ENCODE measurements around the gene ECE1. TPM values are rescaled to one million over a fixed set of nuclear protein-coding genes. Genes with fewer than 3 reads are reported as not detected.
"Not testable (repeated sequence)": the region's sequence is repeated elsewhere in the genome, so short reads cannot be mapped to it uniquely, and the experiment has no call there.

ECE1 gene
- total RNA-seq, 3 donors from 2014 or later: 121 to 168 (median 149) TPM

- not testable (repeated sequence) for ATAC-seq; DNase-seq; H3K27me3 Mint-ChIP-seq (ENCODE audit: low read depth); H3K9me3 Mint-ChIP-seq; H3K4me3 Mint-ChIP-seq
- H3K4me1 Mint-ChIP-seq (ENCODE audit: low read depth): peaks cover 51% of the 10 kb centered on the region
- H3K36me3 Mint-ChIP-seq (ENCODE audit: insufficient read depth): peaks cover 24% of the 10 kb centered on the region
These were observed 8.2 kb downstream of the ECE1 start for GRCh38 chr1:21282020-21282419.

- DNase-seq (no peak), ATAC-seq (no peak)
- H3K9me3 Mint-ChIP-seq: no peaks in the 10 kb centered on the region
- no peaks in the 10 kb centered on the region for H3K27me3 Mint-ChIP-seq (ENCODE audit: low read depth)
- peaks cover 22% of the 10 kb centered on the region for H3K36me3 Mint-ChIP-seq (ENCODE audit: insufficient read depth)
- H3K4me3 Mint-ChIP-seq: peak overlapping the region; percentile 68
- H3K4me1 Mint-ChIP-seq (ENCODE audit: low read depth): peaks cover 52% of the 10 kb centered on the region
These were observed 9.8 kb downstream of the ECE1 start for GRCh38 chr1:21280482-21280881.

GRCh38 chr1:21280011-21280471, 10.2 kb downstream of the ECE1 start:
- peaks cover 19% of the 10 kb centered on the region for H3K36me3 Mint-ChIP-seq (ENCODE audit: insufficient read depth)
- DNase-seq: no peak
- ATAC-seq: peak in 1 of 2 donors; percentile 48
- no peaks in the 10 kb centered on the region for H3K27me3 Mint-ChIP-seq (ENCODE audit: low read depth)
- H3K9me3 Mint-ChIP-seq: no peaks in the 10 kb centered on the region
- peaks cover 52% of the 10 kb centered on the region for H3K4me1 Mint-ChIP-seq (ENCODE audit: low read depth)
- H3K4me3 Mint-ChIP-seq: peak overlapping the region; percentile 68

- no peaks in the 10 kb centered on the region for H3K27me3 Mint-ChIP-seq (ENCODE audit: low read depth)
- ATAC-seq: no peak
- peaks cover 54% of the 10 kb centered on the region for H3K4me1 Mint-ChIP-seq (ENCODE audit: low read depth)
- peak overlapping the region; percentile 68 for H3K4me3 Mint-ChIP-seq
- H3K36me3 Mint-ChIP-seq (ENCODE audit: insufficient read depth): peaks cover 23% of the 10 kb centered on the region
- H3K9me3 Mint-ChIP-seq: no peaks in the 10 kb centered on the region
- DNase-seq: no peak
These were observed 11.1 kb downstream of the ECE1 start for GRCh38 chr1:21278860-21279845.

GRCh38 chr1:21278208-21278859, 11.9 kb downstream of the ECE1 start:
- Mint-ChIP-seq H3K4me1 (ENCODE audit: low read depth) (peaks cover 50% of the 10 kb centered on the region), H3K4me3 (no peak overlapping the region), H3K36me3 (ENCODE audit: insufficient read depth) (peaks cover 23% of the 10 kb centered on the region), H3K27me3 (ENCODE audit: low read depth) (no peaks in the 10 kb centered on the region), H3K9me3 (no peaks in the 10 kb centered on the region)
- DNase-seq (no peak), ATAC-seq (no peak)

GRCh38 chr1:21277180-21277579, 13.1 kb downstream of the ECE1 start:
- no peak overlapping the region for H3K4me3 Mint-ChIP-seq
- peaks cover 25% of the 10 kb centered on the region for H3K36me3 Mint-ChIP-seq (ENCODE audit: insufficient read depth)
- peaks cover 50% of the 10 kb centered on the region for H3K4me1 Mint-ChIP-seq (ENCODE audit: low read depth)
- DNase-seq (no peak), ATAC-seq (no peak)
- H3K27me3 Mint-ChIP-seq (ENCODE audit: low read depth): no peaks in the 10 kb centered on the region
- H3K9me3 Mint-ChIP-seq: no peaks in the 10 kb centered on the region

- Mint-ChIP-seq H3K4me1 (ENCODE audit: low read depth) (peaks cover 28% of the 10 kb centered on the region), H3K9me3 (no peaks in the 10 kb centered on the region), H3K4me3 (no peak overlapping the region), H3K36me3 (ENCODE audit: insufficient read depth) (peaks cover 46% of the 10 kb centered on the region), H3K27me3 (ENCODE audit: low read depth) (no peaks in the 10 kb centered on the region)
- no peak for DNase-seq
- ATAC-seq: no peak
These were observed 17.7 kb downstream of the ECE1 start for GRCh38 chr1:21272540-21272939.

GRCh38 chr1:21271550-21271949, 18.7 kb downstream of the ECE1 start:
- no peak for ATAC-seq
- no peak for DNase-seq
- peaks cover 50% of the 10 kb centered on the region for H3K36me3 Mint-ChIP-seq (ENCODE audit: insufficient read depth)
- no peaks in the 10 kb centered on the region for H3K27me3 Mint-ChIP-seq (ENCODE audit: low read depth)
- peaks cover 24% of the 10 kb centered on the region for H3K4me1 Mint-ChIP-seq (ENCODE audit: low read depth)
- no peak overlapping the region for H3K4me3 Mint-ChIP-seq
- no peaks in the 10 kb centered on the region for H3K9me3 Mint-ChIP-seq

GRCh38 chr1:21270086-21270689, 20.1 kb downstream of the ECE1 start:
- Mint-ChIP-seq H3K9me3 (no peaks in the 10 kb centered on the region), H3K4me3 (peak overlapping the region; percentile 13), H3K36me3 (ENCODE audit: insufficient read depth) (peaks cover 50% of the 10 kb centered on the region), H3K4me1 (ENCODE audit: low read depth) (peaks cover 21% of the 10 kb centered on the region), H3K27me3 (ENCODE audit: low read depth) (no peaks in the 10 kb centered on the region)
- DNase-seq (peak; percentile 83), ATAC-seq (peak; percentile 83 to 84)

GRCh38 chr1:21269461-21270085, 20.7 kb downstream of the ECE1 start:
- Mint-ChIP-seq H3K4me1 (ENCODE audit: low read depth) (peaks cover 17% of the 10 kb centered on the region), H3K9me3 (no peaks in the 10 kb centered on the region), H3K4me3 (no peak overlapping the region), H3K27me3 (ENCODE audit: low read depth) (no peaks in the 10 kb centered on the region), H3K36me3 (ENCODE audit: insufficient read depth) (peaks cover 49% of the 10 kb centered on the region)
- ATAC-seq (no peak), DNase-seq (no peak)

- Mint-ChIP-seq H3K27me3 (ENCODE audit: low read depth) (no peaks in the 10 kb centered on the region), H3K4me3 (no peak overlapping the region), H3K36me3 (ENCODE audit: insufficient read depth) (peaks cover 44% of the 10 kb centered on the region), H3K9me3 (no peaks in the 10 kb centered on the region), H3K4me1 (ENCODE audit: low read depth) (peaks cover 17% of the 10 kb centered on the region)
- DNase-seq: no peak
- no peak for ATAC-seq
These were observed 21.7 kb downstream of the ECE1 start for GRCh38 chr1:21268281-21269239.

- Mint-ChIP-seq H3K4me1 (ENCODE audit: low read depth) (peaks cover 17% of the 10 kb centered on the region), H3K27me3 (ENCODE audit: low read depth) (no peaks in the 10 kb centered on the region), H3K4me3 (no peak overlapping the region), H3K9me3 (no peaks in the 10 kb centered on the region), H3K36me3 (ENCODE audit: insufficient read depth) (peaks cover 38% of the 10 kb centered on the region)
- DNase-seq (no peak), ATAC-seq (no peak)
These were observed 22.8 kb downstream of the ECE1 start for GRCh38 chr1:21267191-21268077.
